Measurements from ENCODE around the gene PIK3CA.

Gene PIK3CA

DNA sequence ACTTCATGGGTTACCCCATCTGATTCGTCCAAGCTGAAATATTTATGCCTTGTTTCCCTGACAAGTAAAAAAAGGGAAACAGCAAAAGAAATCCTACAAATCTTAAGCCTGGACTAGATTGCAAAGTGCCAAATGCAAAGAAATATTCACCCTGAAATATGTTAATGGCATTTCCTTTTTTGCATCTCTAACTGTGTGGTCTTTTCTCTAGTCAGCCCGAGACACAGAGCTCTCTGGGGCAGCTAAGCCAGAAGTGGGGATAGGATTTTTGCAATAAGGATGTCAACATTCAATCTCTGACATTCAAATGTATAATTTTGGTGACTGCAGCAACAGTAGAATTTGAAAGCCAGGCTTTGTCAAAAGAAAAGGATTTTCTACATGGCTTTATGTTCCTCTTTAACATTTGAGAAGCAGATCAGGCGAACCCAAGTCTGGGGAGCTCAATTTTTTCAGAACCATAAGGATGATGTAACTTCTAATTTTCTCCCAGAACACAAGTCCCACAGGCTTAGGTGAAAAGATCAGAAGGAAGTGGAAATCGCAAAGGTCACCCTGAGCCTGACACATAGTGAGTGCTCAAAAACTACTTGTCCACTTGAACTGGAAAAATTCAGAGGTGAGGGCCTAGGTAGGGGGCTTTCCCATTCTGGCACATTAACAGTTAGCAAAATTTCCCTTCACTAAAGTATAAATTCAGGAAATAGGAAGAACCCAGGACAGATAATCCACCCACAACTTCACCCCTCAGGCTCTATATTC, 131.0 kb downstream of the PIK3CA start:
- Histone ChIP-seq H3K4me1 (ENCODE audit: control insufficient read depth, insufficient read depth, low read length) (no peaks in the 10 kb centered on the region; the same call in 1 of the 2 replicates), H3K27me3 (ENCODE audit: control insufficient read depth, insufficient read depth, low read length) (no peaks in the 10 kb centered on the region), H3K4me3 (ENCODE audit: low read depth, low read length) (no peak overlapping the region), H3K9me3 (ENCODE audit: control insufficient read depth, insufficient read depth, low read depth, low read length) (no peaks in the 10 kb centered on the region), H3K36me3 (ENCODE audit: control insufficient read depth, insufficient read depth, low read length) (no peaks in the 10 kb centered on the region), H3K27ac (ENCODE audit: low read depth, low read length) (no peak overlapping the region), H3K9ac (ENCODE audit: low read length) (no peak overlapping the region)

DNA sequence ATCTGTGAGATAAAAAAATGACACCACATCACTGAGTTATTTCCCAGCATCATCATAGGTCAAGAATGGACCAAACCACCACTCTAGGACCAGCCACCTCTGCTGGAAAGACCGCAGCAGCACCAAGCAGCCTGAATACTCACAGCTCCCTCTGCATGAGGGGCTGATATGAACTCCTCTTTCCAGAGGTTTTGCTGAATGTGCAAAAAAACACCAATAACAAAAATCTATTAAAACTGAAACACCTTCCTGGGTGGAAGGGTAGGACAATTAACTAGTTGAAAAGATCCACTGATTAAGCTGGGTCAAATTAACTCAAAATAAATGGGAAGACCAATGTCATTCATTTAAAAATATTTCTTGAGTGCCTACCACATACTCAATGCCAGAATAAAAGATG, 131.7 kb downstream of the PIK3CA start:
- no peaks in the 10 kb centered on the region for H3K27me3 ChIP-seq (ENCODE audit: control insufficient read depth, insufficient read depth, low read length)

DNA sequence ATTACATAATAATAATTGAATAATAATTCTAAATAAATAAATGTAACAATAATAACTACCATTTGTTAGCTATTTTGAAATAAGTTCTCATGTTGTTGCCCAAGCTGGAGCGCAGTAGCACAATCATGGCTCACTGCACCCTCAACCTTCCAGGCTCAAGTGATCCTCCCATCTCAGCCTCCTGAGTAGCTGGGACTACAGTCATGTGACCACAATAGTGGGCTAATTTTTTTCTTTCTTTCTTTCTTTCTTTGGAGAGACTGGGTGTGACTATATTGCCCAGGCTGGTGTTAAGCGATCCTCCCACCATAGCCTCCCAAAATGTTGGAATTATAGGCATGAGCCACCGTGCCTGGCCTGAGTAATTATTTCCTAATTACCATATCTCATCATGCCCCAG, 133.7 kb downstream of the PIK3CA start:
- H3K4me1 ChIP-seq (ENCODE audit: control insufficient read depth, insufficient read depth, low read length) = no peaks in the 10 kb centered on the region; the same call in 1 of the 2 replicates
- H3K27me3 ChIP-seq (ENCODE audit: control insufficient read depth, insufficient read depth, low read length) = no peaks in the 10 kb centered on the region
- no peaks in the 10 kb centered on the region for H3K9me3 ChIP-seq (ENCODE audit: control insufficient read depth, insufficient read depth, low read depth, low read length)
- no peaks in the 10 kb centered on the region for H3K36me3 ChIP-seq (ENCODE audit: control insufficient read depth, insufficient read depth, low read length)
- H3K4me3 ChIP-seq (ENCODE audit: low read depth, low read length) = no peak overlapping the region
- H3K9ac ChIP-seq (ENCODE audit: low read length) = no peak overlapping the region
- H3K27ac ChIP-seq (ENCODE audit: low read depth, low read length) = no peak overlapping the region

More for the DNA sequence above, 131.7 kb downstream of the PIK3CA start:
- no peaks in the 10 kb centered on the region for H3K36me3 ChIP-seq (ENCODE audit: control insufficient read depth, insufficient read depth, low read length)
- H3K27ac ChIP-seq (ENCODE audit: low read depth, low read length) = no peak overlapping the region
- H3K9ac ChIP-seq (ENCODE audit: low read length) = no peak overlapping the region
- no peaks in the 10 kb centered on the region for H3K9me3 ChIP-seq (ENCODE audit: control insufficient read depth, insufficient read depth, low read depth, low read length)
- H3K4me1 ChIP-seq (ENCODE audit: control insufficient read depth, insufficient read depth, low read length) = no peaks in the 10 kb centered on the region; the same call in 1 of the 2 replicates
- no peak overlapping the region for H3K4me3 ChIP-seq (ENCODE audit: low read depth, low read length)

DNA sequence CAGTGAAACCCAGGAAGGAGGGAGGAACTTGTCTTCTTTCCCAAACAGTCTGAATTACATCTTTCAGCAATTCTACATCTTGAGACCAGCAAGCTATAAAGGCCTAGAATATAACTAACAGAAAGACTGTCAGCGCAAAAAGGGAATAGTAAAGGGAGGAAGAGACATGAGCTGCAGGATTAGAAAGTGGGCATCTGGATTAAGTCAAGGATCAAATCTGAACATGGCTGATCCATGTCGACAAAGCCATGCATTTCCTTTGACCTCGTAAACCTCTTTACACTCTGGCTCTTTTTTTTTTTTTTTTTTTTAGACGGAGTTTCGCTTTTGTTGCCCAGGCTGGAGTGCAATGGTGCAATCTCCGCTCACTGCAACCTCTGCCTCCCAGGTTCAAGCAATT, 138.2 kb downstream of the PIK3CA start:
- H3K4me3 ChIP-seq (ENCODE audit: low read depth, low read length) = no peak overlapping the region
- H3K9ac ChIP-seq (ENCODE audit: low read length) = no peak overlapping the region
- no peaks in the 10 kb centered on the region for H3K4me1 ChIP-seq (ENCODE audit: control insufficient read depth, insufficient read depth, low read length)
- no peaks in the 10 kb centered on the region for H3K9me3 ChIP-seq (ENCODE audit: control insufficient read depth, insufficient read depth, low read depth, low read length)
- no peak overlapping the region for H3K27ac ChIP-seq (ENCODE audit: low read depth, low read length)
- H3K36me3 ChIP-seq (ENCODE audit: control insufficient read depth, insufficient read depth, low read length) = no peaks in the 10 kb centered on the region
- H3K27me3 ChIP-seq (ENCODE audit: control insufficient read depth, insufficient read depth, low read length) = no peaks in the 10 kb centered on the region

DNA sequence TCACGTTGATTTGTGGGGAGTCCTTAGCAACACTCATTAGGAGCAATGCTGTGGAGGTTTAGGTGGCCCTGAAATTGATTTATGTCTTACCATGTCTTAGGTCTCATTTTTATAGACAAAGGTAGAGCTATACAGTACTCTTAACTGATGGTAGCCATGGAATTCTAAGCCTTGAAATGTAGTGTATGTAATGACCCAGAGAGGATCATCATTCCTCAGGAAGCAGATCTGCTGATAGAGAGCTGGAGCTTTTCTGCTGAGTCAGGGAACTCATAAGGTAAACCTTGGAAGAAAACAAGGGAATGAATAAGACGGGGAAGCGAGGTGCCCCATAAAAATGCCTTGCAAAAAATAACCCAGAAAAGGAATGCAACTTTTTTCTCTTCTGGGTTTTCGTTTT, 140.7 kb downstream of the PIK3CA start:
- H3K4me1 ChIP-seq (ENCODE audit: control insufficient read depth, insufficient read depth, low read length) = no peaks in the 10 kb centered on the region
- no peak overlapping the region for H3K4me3 ChIP-seq (ENCODE audit: low read depth, low read length)
- H3K9ac ChIP-seq (ENCODE audit: low read length) = no peak overlapping the region
- H3K36me3 ChIP-seq (ENCODE audit: control insufficient read depth, insufficient read depth, low read length) = no peaks in the 10 kb centered on the region
- no peaks in the 10 kb centered on the region for H3K9me3 ChIP-seq (ENCODE audit: control insufficient read depth, insufficient read depth, low read depth, low read length)
- no peak overlapping the region for H3K27ac ChIP-seq (ENCODE audit: low read depth, low read length)
- H3K27me3 ChIP-seq (ENCODE audit: control insufficient read depth, insufficient read depth, low read length) = no peaks in the 10 kb centered on the region

DNA sequence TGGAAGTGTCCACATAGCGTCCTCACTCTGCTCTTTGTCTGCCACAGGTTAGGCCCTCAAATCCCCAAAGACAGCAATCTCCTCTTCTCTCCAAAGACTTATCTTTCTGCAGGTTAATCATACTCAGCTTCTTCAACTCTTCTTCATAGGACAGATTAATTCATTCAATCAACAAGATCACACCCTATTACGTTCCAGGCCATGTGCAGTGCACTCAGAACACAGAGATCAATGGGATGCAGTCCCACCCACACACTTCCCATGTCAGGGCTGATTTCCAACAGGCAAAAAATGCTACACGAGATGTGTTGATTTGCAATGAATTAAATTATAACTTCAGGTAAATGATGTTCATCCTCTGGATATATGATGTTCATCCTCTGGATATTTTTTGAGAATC, 141.1 kb downstream of the PIK3CA start:
- H3K9me3 ChIP-seq (ENCODE audit: control insufficient read depth, insufficient read depth, low read depth, low read length) = no peaks in the 10 kb centered on the region
- H3K9ac ChIP-seq (ENCODE audit: low read length) = no peak overlapping the region
- no peak overlapping the region for H3K4me3 ChIP-seq (ENCODE audit: low read depth, low read length)
- no peaks in the 10 kb centered on the region for H3K4me1 ChIP-seq (ENCODE audit: control insufficient read depth, insufficient read depth, low read length)
- H3K27ac ChIP-seq (ENCODE audit: low read depth, low read length) = no peak overlapping the region
- H3K36me3 ChIP-seq (ENCODE audit: control insufficient read depth, insufficient read depth, low read length) = no peaks in the 10 kb centered on the region
- no peaks in the 10 kb centered on the region for H3K27me3 ChIP-seq (ENCODE audit: control insufficient read depth, insufficient read depth, low read length)
